CD4-positive, alpha-beta memory T cell (primary cell): ENCODE measurements around the gene SLC39A10. TPM values are rescaled to one million over a fixed set of nuclear protein-coding genes. Genes with fewer than 3 reads are reported as not detected.
"Not testable (repeated sequence)": the region's sequence is repeated elsewhere in the genome, so short reads cannot be mapped to it uniquely, and the experiment has no call there.

ENCODE experiments used
- CTCF ChIA-PET: fragments of 350-600 bp; sonication (Branson Sonifier 250); formaldehyde crosslinking; loops from one replicate; lab custom pipeline; 2021; ENCODE audit warnings: inconsistent platforms; ENCODE audit not compliant: partially characterized antibody; lab: Charles Lee
- POLR2A ChIA-PET: fragments of 350-600 bp; sonication (Branson Sonifier 250); formaldehyde crosslinking; loops from one replicate; lab custom pipeline; 2021; ENCODE audit not compliant: partially characterized antibody; lab: Charles Lee
- DNase-seq, 5 donors: peaks; one replicate each; pipeline versions ENCODE4 v3.0.0 to v3.0.0-alpha.2; 2020 to 2022; ENCODE audit warnings: mixed read lengths in 1 of 5
- H3K27ac ChIP-seq: one replicate; pipeline ENCODE4 v1.7.0; 2013; ENCODE audit warnings: low read depth, low read length
- H3K27me3 ChIP-seq: 2 replicates; pipeline ENCODE4 v1.7.0; 2013; ENCODE audit warnings: mild to moderate bottlenecking, low read length, moderate library complexity; ENCODE audit not compliant: insufficient read depth
- H3K36me3 ChIP-seq: 2 replicates; pipeline ENCODE4 v1.7.0; 2013; ENCODE audit warnings: mild to moderate bottlenecking, low read length, moderate library complexity; ENCODE audit not compliant: insufficient read depth
- H3K4me1 ChIP-seq: 2 replicates; pipeline ENCODE4 v1.7.0; 2013; ENCODE audit warnings: mild to moderate bottlenecking, low read length, moderate library complexity; ENCODE audit not compliant: insufficient read depth
- H3K4me3 ChIP-seq, 2 donors: one replicate each; pipeline ENCODE4 v1.7.0; 2013; ENCODE audit warnings: low read length in 2 of 2, mild to moderate bottlenecking in 1 of 2
- H3K9me3 ChIP-seq, 2 donors: one replicate each; pipeline ENCODE4 v1.7.0; 2013; ENCODE audit warnings: low read length in 2 of 2, control low read depth in 1 of 2; ENCODE audit not compliant: control insufficient read depth in 1 of 2
- H3K27ac Mint-ChIP-seq, 7 donors: one replicate each; pipeline ENCODE4 v1.8.0; 2020 to 2021; ENCODE audit warnings: mixed read lengths in 7 of 7, mild to moderate bottlenecking in 6 of 7, inconsistent platforms in 3 of 7, moderate library complexity in 3 of 7
- H3K27me3 Mint-ChIP-seq, 2 donors: one replicate each; pipeline ENCODE4 v1.8.0; 2020 to 2021; ENCODE audit warnings: mixed read lengths in 2 of 2
- H3K36me3 Mint-ChIP-seq, 2 donors: one replicate each; pipeline ENCODE4 v1.8.0; 2020 to 2021; ENCODE audit warnings: mixed read lengths in 2 of 2, inconsistent platforms in 1 of 2, mild to moderate bottlenecking in 1 of 2
- H3K4me1 Mint-ChIP-seq, 4 donors: one replicate each; pipeline ENCODE4 v1.8.0; 2020 to 2021; ENCODE audit warnings: mixed read lengths in 4 of 4, mild to moderate bottlenecking in 1 of 4
- H3K4me3 Mint-ChIP-seq, 8 donors: one replicate each; pipeline ENCODE4 v1.8.0; 2020 to 2021; ENCODE audit warnings: mixed read lengths in 8 of 8, mild to moderate bottlenecking in 7 of 8, moderate library complexity in 6 of 8, inconsistent platforms in 3 of 8
- H3K9me3 Mint-ChIP-seq, 8 donors: one replicate each; pipeline ENCODE4 v1.8.0; 2020 to 2021; ENCODE audit warnings: mixed read lengths in 8 of 8, mild to moderate bottlenecking in 5 of 8, inconsistent platforms in 3 of 8, moderate library complexity in 1 of 8
- intact Hi-C: fragments of 100-400 bp; cut with micrococcal nuclease; formaldehyde crosslinking; loops from one replicate; pipeline ENCODE4 v1.15.1; 2023
- polyA plus RNA-seq, 2 donors: library from polyadenylated mRNA; unstranded; fragments of 300-500 nt; fragmentation: Illumina TruSeq; gene quantifications; one replicate each; pipeline ENCODE4 v1.2.3, GENCODE V29; 2021
- total RNA-seq, 2 experiments: library from RNA; stranded (reverse); gene quantifications; one replicate each; pipeline ENCODE4 v1.2.3, GENCODE V29; 2021

SLC39A10 gene
- total and polyA plus RNA-seq, 4 experiments from 2014 or later, result 5.9 to 102 (median 54.4) TPM

GRCh38 chr2:195677290-195677689 lies 20.3 kb downstream of the SLC39A10 start:
- peak overlapping the region in 4 of 7 donors; percentile 5 to 80 (median 31) for H3K27ac Mint-ChIP-seq
- intact Hi-C loops, result no loop called here
- H3K4me3 Mint-ChIP-seq, result peak overlapping the region in 4 of 8 donors; percentile 28 to 68 (median 52)
- H3K27me3 ChIP-seq, result no peaks in the 10 kb centered on the region
- POLR2A ChIA-PET, result interaction anchor here (0.6 to 1.1 kb wide), 4 partner anchors 18 to 467 kb away, joined by 3 to 4 read pairs (median 3); no protein-coding TSS in a partner anchor
- peaks cover 27 to 36% of the 10 kb centered on the region in 2 donors for H3K36me3 Mint-ChIP-seq
- no peak overlapping the region for H3K27ac ChIP-seq
- CTCF ChIA-PET, result interaction anchor here (1.2 to 2.8 kb wide), 2 partner anchors 11 to 179 kb away, joined by 3 to 7 read pairs; no protein-coding TSS in a partner anchor
- H3K27me3 Mint-ChIP-seq, result no peaks in the 10 kb centered on the region
- no peak for DNase-seq
- H3K36me3 ChIP-seq, result peaks cover 11% of the 10 kb centered on the region
- peaks cover 29 to 50% (median 33%) of the 10 kb centered on the region in 4 donors for H3K4me1 Mint-ChIP-seq
- H3K4me1 ChIP-seq, result peaks cover 26% of the 10 kb centered on the region
- no peaks in the 10 kb centered on the region for H3K9me3 ChIP-seq
- H3K9me3 Mint-ChIP-seq, result peaks cover 0 to 2% (median 0%) of the 10 kb centered on the region in 8 donors
- H3K4me3 ChIP-seq, result no peak overlapping the region

- peak overlapping the region in 2 of 7 donors; percentile 48 to 80 for H3K27ac Mint-ChIP-seq
- Histone ChIP-seq H3K9me3 (no peaks in the 10 kb centered on the region), H3K4me3 (no peak overlapping the region), H3K27ac (no peak overlapping the region), H3K36me3 (peaks cover 11% of the 10 kb centered on the region), H3K4me1 (peaks cover 26% of the 10 kb centered on the region), H3K27me3 (no peaks in the 10 kb centered on the region)
- peaks cover 0 to 2% (median 0%) of the 10 kb centered on the region in 8 donors for H3K9me3 Mint-ChIP-seq
- H3K36me3 Mint-ChIP-seq, result peaks cover 27 to 36% of the 10 kb centered on the region in 2 donors
- H3K4me1 Mint-ChIP-seq, result peaks cover 27 to 44% (median 32%) of the 10 kb centered on the region in 4 donors
- CTCF ChIA-PET, result interaction anchor here (1.2 kb wide), 1 partner anchor 180 kb away, joined by 3 read pairs; no protein-coding TSS in a partner anchor
- no peak for DNase-seq
- POLR2A ChIA-PET, result interaction anchor here (1.0 to 1.1 kb wide), 3 partner anchors 18 to 116 kb away, joined by 3 to 4 read pairs (median 3); no protein-coding TSS in a partner anchor
- no peaks in the 10 kb centered on the region for H3K27me3 Mint-ChIP-seq
- H3K4me3 Mint-ChIP-seq, result peak overlapping the region in 3 of 8 donors; percentile 6 to 38 (median 7)
- intact Hi-C loops, result no loop called here
These were observed 20.9 kb downstream of the SLC39A10 start for GRCh38 chr2:195677884-195678283.

- no peaks in the 10 kb centered on the region for H3K9me3 ChIP-seq
- no peak for DNase-seq
- peaks cover 29% of the 10 kb centered on the region for H3K4me1 ChIP-seq
- CTCF ChIA-PET, result interaction anchor here (0.9 kb wide), 1 partner anchor 16 kb away, joined by 3 read pairs; no protein-coding TSS in a partner anchor
- Mint-ChIP-seq H3K4me3 (no peak overlapping the region), H3K9me3 (no peaks in the 10 kb centered on the region), H3K36me3 (peaks cover 45 to 53% of the 10 kb centered on the region in 2 donors), H3K27ac (no peak overlapping the region), H3K4me1 (peaks cover 28 to 53% (median 38%) of the 10 kb centered on the region in 4 donors), H3K27me3 (no peaks in the 10 kb centered on the region)
- H3K36me3 ChIP-seq, result peaks cover 11% of the 10 kb centered on the region
- POLR2A ChIA-PET, result interaction anchor here (0.7 to 0.9 kb wide), 2 partner anchors 25 to 146 kb away, joined by 3 read pairs; partner anchors contain the start of gene SLC39A10
- H3K27ac ChIP-seq, result no peak overlapping the region
- H3K27me3 ChIP-seq, result no peaks in the 10 kb centered on the region
- H3K4me3 ChIP-seq, result no peak overlapping the region
- intact Hi-C loops, result no loop called here
These were observed 25.1 kb downstream of the SLC39A10 start for GRCh38 chr2:195682077-195682476.

GRCh38 chr2:195683174-195683573 lies 26.1 kb downstream of the SLC39A10 start:
- H3K27ac Mint-ChIP-seq, result no peak overlapping the region
- Histone ChIP-seq H3K9me3 (no peaks in the 10 kb centered on the region), H3K36me3 (peaks cover 11% of the 10 kb centered on the region), H3K27me3 (no peaks in the 10 kb centered on the region), H3K4me3 (no peak overlapping the region), H3K27ac (no peak overlapping the region), H3K4me1 (peaks cover 26% of the 10 kb centered on the region)
- POLR2A ChIA-PET, result no interaction called here
- CTCF ChIA-PET, result no interaction called here
- H3K4me1 Mint-ChIP-seq, result peaks cover 24 to 42% (median 32%) of the 10 kb centered on the region in 4 donors
- DNase-seq, result no peak
- no peaks in the 10 kb centered on the region for H3K27me3 Mint-ChIP-seq
- H3K36me3 Mint-ChIP-seq, result peaks cover 51% of the 10 kb centered on the region in 2 donors
- H3K9me3 Mint-ChIP-seq, result no peaks in the 10 kb centered on the region
- intact Hi-C loops, result no loop called here
- peak overlapping the region in 1 of 8 donors; percentile 49 for H3K4me3 Mint-ChIP-seq

GRCh38 chr2:195686564-195686963 lies 29.5 kb downstream of the SLC39A10 start:
- H3K4me1 Mint-ChIP-seq, result peaks cover 29 to 35% (median 32%) of the 10 kb centered on the region in 4 donors
- H3K27ac Mint-ChIP-seq, result peak overlapping the region in 2 of 7 donors; percentile 39 to 43
- Histone ChIP-seq H3K9me3 (no peaks in the 10 kb centered on the region), H3K4me1 (peaks cover 25% of the 10 kb centered on the region), H3K4me3 (no peak overlapping the region), H3K27me3 (no peaks in the 10 kb centered on the region), H3K27ac (no peak overlapping the region), H3K36me3 (no peaks in the 10 kb centered on the region)
- CTCF ChIA-PET, result no interaction called here
- POLR2A ChIA-PET, result no interaction called here
- H3K36me3 Mint-ChIP-seq, result peaks cover 53 to 56% of the 10 kb centered on the region in 2 donors
- intact Hi-C loops, result no loop called here
- H3K9me3 Mint-ChIP-seq, result peaks cover 3 to 17% (median 9%) of the 10 kb centered on the region in 8 donors
- no peaks in the 10 kb centered on the region for H3K27me3 Mint-ChIP-seq
- H3K4me3 Mint-ChIP-seq, result peak overlapping the region in 2 of 8 donors; percentile 1 to 19
- DNase-seq, result no peak

GRCh38 chr2:195687320-195688086 lies 30.5 kb downstream of the SLC39A10 start:
- Mint-ChIP-seq H3K9me3 (peaks cover 3 to 21% (median 15%) of the 10 kb centered on the region in 8 donors), H3K36me3 (peaks cover 58 to 60% of the 10 kb centered on the region in 2 donors), H3K27ac (no peak overlapping the region), H3K4me1 (peaks cover 32 to 45% (median 39%) of the 10 kb centered on the region in 4 donors), H3K27me3 (no peaks in the 10 kb centered on the region), H3K4me3 (no peak overlapping the region)
- ChIA-PET POLR2A (no interaction called here), CTCF (interaction anchor here (0.6 to 0.9 kb wide), 2 partner anchors 27 to 184 kb away, joined by 3 to 4 read pairs; no protein-coding TSS in a partner anchor)
- intact Hi-C loops, result no loop called here
- DNase-seq, result no peak
- Histone ChIP-seq H3K27me3 (no peaks in the 10 kb centered on the region), H3K36me3 (no peaks in the 10 kb centered on the region), H3K9me3 (no peaks in the 10 kb centered on the region), H3K27ac (no peak overlapping the region), H3K4me3 (no peak overlapping the region), H3K4me1 (peaks cover 26% of the 10 kb centered on the region)

- Mint-ChIP-seq H3K9me3 (peaks cover 6 to 30% (median 19%) of the 10 kb centered on the region in 8 donors), H3K36me3 (peaks cover 59 to 72% of the 10 kb centered on the region in 2 donors), H3K4me3 (peak overlapping the region in 1 of 8 donors; percentile 15), H3K4me1 (peaks cover 34 to 48% (median 45%) of the 10 kb centered on the region in 4 donors)
- H3K27me3 Mint-ChIP-seq, intact Hi-C loops, POLR2A ChIA-PET, CTCF ChIA-PET, H3K9me3 ChIP-seq, DNase-seq, H3K4me3 ChIP-seq, H3K27me3 ChIP-seq, H3K27ac ChIP-seq, H3K36me3 ChIP-seq, H3K27ac Mint-ChIP-seq: not testable (repeated sequence)
- peaks cover 15% of the 10 kb centered on the region for H3K4me1 ChIP-seq
These were observed 35.5 kb downstream of the SLC39A10 start for GRCh38 chr2:195692531-195692930.
